GM19023 (cell line): ENCODE data around the gene ZNF341.
"Not testable (repeated sequence)": the region's sequence is repeated elsewhere in the genome, so short reads cannot be mapped to it uniquely, and the experiment has no call there.

Source experiments
- ATAC-seq: cut with Tn5 transposase; IDR thresholded peaks from one replicate; pipeline ENCODE4 v1.9.1; 2021; ENCODE audit warnings: mild to moderate bottlenecking, moderate library complexity; ENCODE audit not compliant: unreplicated experiment

ZNF341 gene

GRCh38 chr20:33791959-33792597, 60.3 kb downstream of the ZNF341 start:
- ATAC-seq = no peak

- not testable (repeated sequence) for ATAC-seq
These were observed 60.8 kb downstream of the ZNF341 start for GRCh38 chr20:33792598-33792989.

DNA sequence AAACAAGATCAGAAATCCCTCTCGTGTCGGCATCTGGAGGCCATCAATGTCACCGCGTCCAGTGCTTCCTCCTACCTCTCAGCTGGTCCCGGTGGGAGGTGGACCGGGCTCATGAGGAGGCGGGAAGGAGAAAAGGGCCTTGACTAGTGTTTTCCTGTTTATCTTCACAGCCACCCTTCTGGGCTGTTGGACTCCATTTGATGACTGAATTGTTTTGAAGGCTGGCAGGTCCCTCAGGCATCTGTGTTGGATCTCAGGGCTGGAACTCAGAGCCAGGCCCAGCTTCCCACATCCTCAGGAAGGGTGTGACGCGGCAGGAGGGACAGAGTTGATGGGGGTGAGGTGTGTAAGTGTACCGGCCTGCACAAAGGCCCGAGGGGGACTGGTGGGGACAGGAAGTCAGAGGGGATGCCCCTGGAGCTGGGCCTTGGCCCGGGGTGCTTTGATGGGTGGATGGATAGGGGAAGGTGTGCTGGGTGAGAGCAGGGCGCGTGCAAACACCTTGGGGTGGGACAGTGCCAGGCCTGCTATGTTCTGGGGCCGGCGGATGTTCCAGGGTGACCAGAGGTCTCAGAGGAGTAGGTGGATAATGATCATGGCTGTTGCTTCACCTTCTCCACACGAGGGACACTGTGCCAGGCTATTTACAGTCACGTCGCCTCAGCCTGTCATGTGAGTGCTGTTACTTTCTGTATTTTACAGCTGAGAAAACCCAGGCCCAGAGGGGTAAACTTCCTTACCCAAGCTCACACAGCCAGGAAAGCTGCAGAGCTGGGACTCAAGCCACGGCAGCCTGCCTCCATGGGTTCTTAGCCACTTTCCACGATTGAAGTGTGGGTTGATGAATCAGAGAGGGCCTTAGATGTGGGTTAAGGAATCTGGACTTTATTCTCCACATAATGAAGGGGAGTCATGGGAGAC, 61.5 kb downstream of the ZNF341 start:
- ATAC-seq = no peak

- no peak for ATAC-seq
These were observed 64.6 kb downstream of the ZNF341 start for GRCh38 chr20:33796263-33796906.

DNA sequence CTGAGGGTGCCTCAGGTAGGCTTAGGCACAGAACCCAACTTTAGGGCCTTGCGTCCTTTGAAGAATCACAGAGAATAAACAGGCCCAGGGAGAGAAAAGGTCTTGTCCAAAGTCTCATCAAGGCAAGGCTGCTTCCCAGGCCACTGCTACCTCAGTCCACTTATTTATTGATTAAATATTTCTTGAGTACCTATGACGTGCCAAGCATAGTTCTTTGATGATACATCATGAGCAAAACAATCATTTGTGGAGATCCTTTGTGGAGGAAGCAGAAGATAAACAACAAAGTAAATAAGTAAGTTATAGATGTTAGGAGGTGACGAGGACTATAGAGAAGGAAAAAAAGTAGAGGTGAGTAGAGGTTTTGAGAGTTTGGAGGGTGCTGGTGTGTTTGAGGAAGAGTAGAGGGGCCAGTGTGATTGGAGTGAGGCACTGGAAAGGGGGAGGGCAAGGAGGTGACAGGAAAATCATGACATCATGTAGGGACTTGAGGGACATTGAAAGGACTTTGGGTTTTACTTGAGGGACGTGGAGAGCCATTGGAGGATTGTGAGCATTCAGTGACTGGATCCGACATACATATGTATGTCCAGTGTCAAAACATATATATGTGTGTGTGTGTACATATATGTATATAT, 65.2 kb downstream of the ZNF341 start:
- no peak for ATAC-seq

GRCh38 chr20:33798444-33798843, 66.6 kb downstream of the ZNF341 start:
- no peak for ATAC-seq

- ATAC-seq = no peak
These were observed 72.1 kb downstream of the ZNF341 start for GRCh38 chr20:33803921-33804337.

DNA sequence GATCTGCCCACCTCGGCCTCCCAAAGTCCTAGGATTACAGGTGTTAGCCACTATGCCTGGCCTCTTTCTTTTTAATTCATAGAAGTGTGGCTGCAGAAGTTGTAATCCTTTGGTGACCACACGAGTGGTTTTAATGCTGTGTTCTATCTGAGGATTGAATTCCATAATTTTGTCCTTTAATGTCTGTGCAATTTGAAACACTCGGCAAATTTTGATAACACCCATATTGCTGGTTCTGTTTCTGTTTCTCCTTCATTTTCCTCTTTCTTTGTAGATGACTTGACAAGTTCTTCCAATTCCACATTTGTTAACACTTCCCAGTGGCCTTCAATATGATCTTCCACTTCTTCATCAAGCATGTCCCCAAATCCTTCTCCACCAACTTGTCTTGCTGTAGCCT, 76.6 kb downstream of the ZNF341 start:
- no peak for ATAC-seq

DNA sequence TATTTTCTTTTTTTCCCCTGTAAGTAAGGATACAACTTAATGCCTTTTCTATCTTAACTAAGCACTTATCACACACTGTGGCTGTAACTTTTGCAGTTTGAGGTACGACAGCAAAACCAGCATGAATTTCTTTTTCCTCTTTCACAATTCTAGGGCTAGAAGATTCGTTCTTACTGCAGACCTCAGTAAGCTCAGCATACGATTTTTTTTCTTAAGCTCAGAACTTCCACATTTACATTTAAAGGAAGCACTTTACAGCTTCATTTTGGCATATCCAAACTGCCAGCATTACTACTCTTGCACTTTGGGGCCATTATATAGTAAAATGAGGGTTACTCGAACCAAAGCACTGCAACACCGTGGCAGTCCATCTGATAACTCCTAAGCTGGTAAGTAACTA, 78.5 kb downstream of the ZNF341 start:
- no peak for ATAC-seq

DNA sequence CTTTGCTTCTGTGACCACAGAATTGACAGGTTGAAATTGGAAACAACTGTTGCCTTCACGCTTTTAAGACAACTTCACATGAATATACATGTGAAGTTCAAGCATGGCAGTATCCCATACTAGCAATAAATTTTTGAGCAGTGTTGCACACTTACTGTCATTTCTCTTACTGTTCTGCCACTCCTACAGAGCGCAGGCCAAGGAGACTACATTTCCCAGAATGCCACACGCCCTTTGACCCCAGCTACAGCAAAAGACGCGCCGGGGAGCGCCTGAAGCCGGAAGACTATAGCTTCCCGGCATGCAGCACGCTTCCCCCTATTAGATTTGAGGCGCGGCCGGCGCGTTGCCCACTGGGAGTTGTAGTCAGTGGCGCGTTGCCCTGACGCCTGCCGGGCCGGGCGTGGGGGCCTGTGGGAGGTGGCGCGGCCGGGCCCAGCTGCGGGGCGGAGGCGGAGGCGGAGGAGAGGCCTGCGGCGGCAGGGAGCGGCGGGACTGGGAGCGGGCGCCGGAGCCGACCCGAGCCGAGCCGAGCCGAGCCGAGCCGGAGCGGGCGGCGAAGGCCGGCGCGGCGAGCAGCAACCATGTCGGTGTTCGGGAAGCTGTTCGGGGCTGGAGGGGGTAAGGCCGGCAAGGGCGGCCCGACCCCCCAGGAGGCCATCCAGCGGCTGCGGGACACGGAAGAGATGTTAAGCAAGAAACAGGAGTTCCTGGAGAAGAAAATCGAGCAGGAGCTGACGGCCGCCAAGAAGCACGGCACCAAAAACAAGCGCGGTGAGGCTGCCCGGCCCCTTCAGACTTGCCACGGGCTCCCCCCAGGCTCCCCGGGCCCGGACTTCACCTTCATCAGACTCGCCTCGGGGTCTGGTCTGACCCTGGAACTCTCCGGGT, 79.3 kb downstream of the ZNF341 start, which contains the start of gene CHMP4B:
Gene CHMP4B (plus strand): TSS at position 464 of the 891 bp plus-strand sequence. CDS start 121 bp downstream, at position 585.
- ATAC-seq = peak; percentile 96

DNA sequence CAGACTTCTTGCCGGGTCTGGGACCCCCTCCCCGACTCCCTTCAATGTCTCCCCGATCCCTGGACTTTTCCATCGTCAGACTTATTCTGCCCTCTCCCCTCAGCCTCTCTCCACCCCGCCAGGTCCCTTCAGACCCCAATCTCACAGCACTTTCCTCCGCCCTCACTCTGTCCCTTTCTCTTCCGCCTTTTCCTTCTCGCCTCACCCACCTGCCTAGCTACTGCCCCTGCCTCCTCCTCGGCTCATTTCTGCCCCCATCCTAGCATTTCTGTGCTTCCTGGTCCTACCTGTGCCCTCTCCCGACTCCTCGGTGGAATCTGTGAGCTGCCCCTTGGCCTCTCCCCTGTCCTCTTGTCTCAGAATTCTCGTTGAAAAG, 80.0 kb downstream of the ZNF341 start:
- ATAC-seq = peak; percentile 19

- ATAC-seq = no peak
These were observed 80.5 kb downstream of the ZNF341 start for GRCh38 chr20:33812152-33812849.

GRCh38 chr20:33812908-33813462, 81.2 kb downstream of the ZNF341 start:
- ATAC-seq = no peak

- no peak for ATAC-seq
These were observed 82.5 kb downstream of the ZNF341 start for GRCh38 chr20:33814238-33814712.

GRCh38 chr20:33815671-33816070, 83.9 kb downstream of the ZNF341 start:
- ATAC-seq = no peak

- ATAC-seq = no peak
These were observed 84.4 kb downstream of the ZNF341 start for GRCh38 chr20:33816191-33816590.

DNA sequence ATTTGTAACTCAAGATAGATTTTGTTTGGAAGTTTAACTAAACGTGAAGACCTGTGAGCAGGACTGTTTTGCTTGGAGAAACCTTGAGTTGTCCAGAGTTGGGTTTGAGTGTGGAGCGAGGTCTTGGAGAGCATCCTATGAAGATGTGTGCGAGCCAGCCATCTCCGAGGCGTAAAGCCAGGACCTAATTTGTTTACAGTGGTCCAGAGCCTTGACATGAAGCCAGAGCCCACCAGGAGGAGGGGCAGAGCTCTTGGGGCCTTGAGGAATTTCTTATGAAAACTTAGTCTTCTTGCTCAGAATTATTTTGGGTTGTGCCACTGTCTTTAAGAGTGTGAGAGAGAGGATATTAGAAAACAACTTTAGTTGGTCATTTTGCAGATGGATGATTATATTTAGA, 85.6 kb downstream of the ZNF341 start:
- no peak for ATAC-seq

DNA sequence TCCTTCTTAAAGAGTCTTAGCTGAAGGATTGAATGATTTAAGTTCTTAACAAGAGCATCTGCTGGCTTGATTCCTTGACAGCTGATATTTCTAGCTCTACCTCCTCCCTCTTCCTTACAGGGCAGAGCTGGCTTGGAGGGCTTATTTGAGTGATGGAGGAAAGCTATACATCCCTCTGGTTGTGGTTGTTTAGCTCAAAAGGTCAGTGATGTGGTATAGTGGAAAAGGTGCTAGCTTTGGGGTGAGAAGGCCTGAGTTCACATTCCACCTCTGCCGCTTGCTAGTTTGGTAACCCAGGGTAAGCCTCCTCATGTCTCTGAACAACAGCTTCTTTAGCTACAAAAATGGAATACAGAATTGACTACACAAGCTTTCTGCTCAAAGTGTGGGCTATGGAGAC, 87.7 kb downstream of the ZNF341 start:
- no peak for ATAC-seq

DNA sequence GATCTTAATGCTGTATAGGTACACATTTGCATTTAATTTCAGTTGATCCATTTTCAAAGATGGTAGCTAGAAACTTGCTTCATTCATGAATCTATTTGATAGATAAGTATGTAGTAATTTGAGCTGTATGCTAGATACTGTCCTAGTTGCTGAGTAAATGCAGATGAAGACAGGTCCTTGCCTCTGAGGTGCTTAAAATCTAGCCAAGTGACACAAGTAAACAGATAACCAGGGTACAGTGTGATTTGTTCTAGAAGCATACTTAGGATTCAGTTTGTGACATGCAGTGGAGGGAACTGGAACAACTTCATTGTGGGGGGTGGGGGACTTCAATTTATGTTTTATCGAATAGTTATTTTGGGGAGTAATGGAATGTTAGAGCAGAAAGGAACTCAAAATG, 88.6 kb downstream of the ZNF341 start:
- no peak for ATAC-seq
